NK-92 (cell line): ENCODE measurements around the gene SLC7A6OS.
"Not testable (repeated sequence)": the region's sequence is repeated elsewhere in the genome, so short reads cannot be mapped to it uniquely, and the experiment has no call there.

Source experiments
- DNase-seq: peaks from one replicate; lab custom pipeline; 2025; ENCODE audit not compliant: unreplicated experiment; lab: John Stamatoyannopoulos, UW

Gene SLC7A6OS

GRCh38 chr16:68299571-68300453, 10.9 kb downstream of the SLC7A6OS start:
- no peak for DNase-seq

GRCh38 chr16:68298907-68299561, 11.7 kb downstream of the SLC7A6OS start:
- DNase-seq = no peak

- DNase-seq = no peak
Measured at GRCh38 chr16:68298312-68298711, 12.4 kb downstream of the SLC7A6OS start.

GRCh38 chr16:68297908-68298307, 12.8 kb downstream of the SLC7A6OS start:
- no peak for DNase-seq

- DNase-seq = no peak
Measured at GRCh38 chr16:68296693-68297092, 14.1 kb downstream of the SLC7A6OS start.

- DNase-seq = no peak
Measured at GRCh38 chr16:68296291-68296690, 14.5 kb downstream of the SLC7A6OS start.

- no peak for DNase-seq
Measured at GRCh38 chr16:68292425-68292824, 18.3 kb downstream of the SLC7A6OS start.

- no peak for DNase-seq
Measured at GRCh38 chr16:68291227-68291626, 19.5 kb downstream of the SLC7A6OS start.

GRCh38 chr16:68290450-68290849, 20.3 kb downstream of the SLC7A6OS start:
- no peak for DNase-seq

- DNase-seq = no peak
Measured at GRCh38 chr16:68289621-68290329, 21.0 kb downstream of the SLC7A6OS start.

GRCh38 chr16:68289202-68289601, 21.5 kb downstream of the SLC7A6OS start:
- no peak for DNase-seq

GRCh38 chr16:68288796-68289195, 21.9 kb downstream of the SLC7A6OS start:
- DNase-seq = not testable (repeated sequence)

GRCh38 chr16:68288252-68288650, 22.5 kb downstream of the SLC7A6OS start:
- DNase-seq = no peak

- DNase-seq = no peak
Measured at GRCh38 chr16:68287276-68288251, 23.2 kb downstream of the SLC7A6OS start.

GRCh38 chr16:68286153-68287074, 24.3 kb downstream of the SLC7A6OS start:
- DNase-seq = no peak

GRCh38 chr16:68285683-68286082, 25.1 kb downstream of the SLC7A6OS start:
- no peak for DNase-seq

GRCh38 chr16:68284847-68285246, 25.9 kb downstream of the SLC7A6OS start:
- DNase-seq = no peak

- DNase-seq = no peak
Measured at GRCh38 chr16:68283801-68284598, 26.7 kb downstream of the SLC7A6OS start.

- DNase-seq = no peak
Measured at GRCh38 chr16:68283346-68283745, 27.4 kb downstream of the SLC7A6OS start.
